HCT116 (cell line): ENCODE results near the gene MORN1.

Experiments
- CTCF ChIP-seq, 3 experiments: fragments of 200-600 bp in 1 of 3; sonication (generic) in 1 of 3; IDR thresholded peaks in 2 of 3; conservative IDR thresholded peaks in 1 of 3; 2 replicates each; pipeline ENCODE4 v1.5.1; 2012 to 2017; ENCODE audit warnings: low read depth in 2 of 3, low read length in 2 of 3, antibody characterized with exemption in 1 of 3, borderline replicate concordance in 1 of 3, control low read depth in 1 of 3, mild to moderate bottlenecking in 1 of 3, mixed read lengths in 1 of 3, mixed run types in 1 of 3, moderate library complexity in 1 of 3; ENCODE audit not compliant: insufficient read depth in 1 of 3
- POLR2A ChIP-seq: IDR thresholded peaks from 2 replicates; pipeline ENCODE4 v1.7.0; 2011; ENCODE audit warnings: borderline replicate concordance; ENCODE audit not compliant: insufficient read depth, insufficient read length; ENCODE audit errors: extremely low read depth

- TF ChIP-seq POLR2A = no peak
- no peak for TF ChIP-seq CTCF (IDR thresholded peaks at IDR 0.05 in 2 of 3, conservative IDR thresholded peaks at IDR 0.05 in 1 of 3; ENCODE audit: borderline replicate concordance in 1 of 3, insufficient read depth in 1 of 3, low read depth in 2 of 3, low read length in 2 of 3)
Observed at GRCh38 chr1:2304921-2305681, 86.3 kb downstream of the MORN1 start.
